Measurements from ENCODE around the gene TSPAN9.

TSPAN9 gene

GRCh38 chr12:3295646-3296408 is 218.6 kb downstream of the TSPAN9 start:
- no peak for DNase-seq (ENCODE audit: low read depth in 3 of 3)

GRCh38 chr12:3296409-3296701 is 219.2 kb downstream of the TSPAN9 start:
- no peak for DNase-seq (ENCODE audit: low read depth in 3 of 3)

GRCh38 chr12:3298603-3299002 is 221.4 kb downstream of the TSPAN9 start:
- no peak for DNase-seq (ENCODE audit: low read depth in 3 of 3)

- DNase-seq (ENCODE audit: low read depth in 3 of 3) = peak; percentile 62 to 79 (median 71)
These were observed 223.0 kb downstream of the TSPAN9 start for GRCh38 chr12:3299929-3300832.

GRCh38 chr12:3300833-3301401 is 223.7 kb downstream of the TSPAN9 start:
- no peak for DNase-seq (ENCODE audit: low read depth in 3 of 3)

GRCh38 chr12:3302401-3303041 is 225.3 kb downstream of the TSPAN9 start:
- DNase-seq (ENCODE audit: low read depth in 3 of 3) = no peak

- DNase-seq (ENCODE audit: low read depth in 3 of 3) = no peak
These were observed 226.4 kb downstream of the TSPAN9 start for GRCh38 chr12:3303410-3304136.

- no peak for DNase-seq (ENCODE audit: low read depth in 3 of 3)
These were observed 227.4 kb downstream of the TSPAN9 start for GRCh38 chr12:3304436-3305165.

- DNase-seq (ENCODE audit: low read depth in 3 of 3) = no peak
These were observed 228.3 kb downstream of the TSPAN9 start for GRCh38 chr12:3305464-3305863.

- no peak for DNase-seq (ENCODE audit: low read depth in 3 of 3)
These were observed 228.9 kb downstream of the TSPAN9 start for GRCh38 chr12:3305904-3306619.

- no peak for DNase-seq (ENCODE audit: low read depth in 3 of 3)
These were observed 230.2 kb downstream of the TSPAN9 start for GRCh38 chr12:3307389-3307788.

GRCh38 chr12:3308063-3308462 is 230.9 kb downstream of the TSPAN9 start:
- DNase-seq (ENCODE audit: low read depth in 3 of 3) = no peak

- no peak for DNase-seq (ENCODE audit: low read depth in 3 of 3)
These were observed 231.4 kb downstream of the TSPAN9 start for GRCh38 chr12:3308609-3309008.

GRCh38 chr12:3309805-3310204 is 232.6 kb downstream of the TSPAN9 start:
- no peak for DNase-seq (ENCODE audit: low read depth in 3 of 3)

GRCh38 chr12:3310271-3311026 is 233.3 kb downstream of the TSPAN9 start:
- no peak for DNase-seq (ENCODE audit: low read depth in 3 of 3)

- no peak for DNase-seq (ENCODE audit: low read depth in 3 of 3)
These were observed 233.8 kb downstream of the TSPAN9 start for GRCh38 chr12:3311027-3311402.

GRCh38 chr12:3311491-3312103 is 234.4 kb downstream of the TSPAN9 start:
- no peak for DNase-seq (ENCODE audit: low read depth in 3 of 3)

GRCh38 chr12:3313066-3313465 is 235.9 kb downstream of the TSPAN9 start:
- no peak for DNase-seq (ENCODE audit: low read depth in 3 of 3)

Data from stimulated activated CD4-positive, alpha-beta T cell treated with anti-CD3 and anti-CD28 coated beads, TNF-alpha, amount 100 ng/mL, for 48 hours (primary cell).